SH-SY5Y (cell line): ENCODE measurements around the gene MAP3K7.

Experiments
- GATA2 ChIP-seq: IDR thresholded peaks from 2 replicates; pipeline ENCODE4 v1.6.1; 2011; ENCODE audit warnings: mild to moderate bottlenecking, low read depth, low read length
- GATA3 ChIP-seq: IDR thresholded peaks from 2 replicates; pipeline ENCODE4 v1.6.1; 2011; ENCODE audit warnings: low read depth, mild to moderate bottlenecking, low read length, moderate library complexity

DNA sequence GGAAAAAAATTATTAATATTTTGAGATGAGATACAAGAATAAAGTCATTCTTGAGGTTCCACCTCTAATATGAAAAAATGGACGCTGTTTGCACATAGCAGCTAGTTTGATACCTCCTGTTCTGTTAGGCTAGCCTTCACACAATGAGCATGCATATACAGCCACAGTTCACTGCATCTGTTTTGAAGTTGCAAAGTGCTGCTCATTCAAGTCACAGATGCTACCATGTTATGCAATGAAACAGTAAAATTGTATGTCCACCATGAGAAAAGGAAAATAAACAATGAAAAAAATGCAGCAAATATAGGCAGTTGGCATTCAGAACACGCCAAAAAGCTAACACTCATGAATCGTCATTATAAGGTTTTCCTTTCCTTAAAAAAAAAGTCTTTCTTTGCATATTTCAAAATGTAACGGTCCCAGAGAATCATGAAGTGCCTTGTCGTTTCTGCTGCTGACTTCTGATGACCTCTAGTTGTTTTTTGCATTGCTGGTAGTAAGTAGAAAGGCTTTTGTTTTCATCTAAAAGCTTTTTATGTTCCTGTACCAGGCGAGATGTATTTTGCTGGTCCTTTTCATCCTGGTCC is 70.7 kb downstream of the MAP3K7 start:
- TF ChIP-seq GATA2, result no peak
- no peak for TF ChIP-seq GATA3
